Smooth muscle cell (in vitro differentiated cells): ENCODE data around the gene ARFIP1. TPM values are rescaled to one million over a fixed set of nuclear protein-coding genes. Genes with fewer than 3 reads are reported as not detected.
"Not testable (repeated sequence)": the region's sequence is repeated elsewhere in the genome, so short reads cannot be mapped to it uniquely, and the experiment has no call there.

Experiments used
- DNase-seq: peaks from one replicate; lab custom pipeline; 2025; ENCODE audit not compliant: unreplicated experiment; lab: John Stamatoyannopoulos, UW
- H2AFZ ChIP-seq: fragments of 200-600 bp; sonication (generic); 2 replicates; pipeline ENCODE4 v1.6.0; 2016; ENCODE audit warnings: antibody characterized with exemption, low read depth, mild to moderate bottlenecking
- H3F3A ChIP-seq: fragments of 200-600 bp; sonication (generic); 2 replicates; pipeline ENCODE4 v1.6.0; 2017; ENCODE audit warnings: antibody characterized with exemption, low read depth
- H3K27ac ChIP-seq: fragments of 200-600 bp; sonication (generic); 2 replicates; pipeline ENCODE4 v1.5.1; 2016; ENCODE audit warnings: low read depth, mild to moderate bottlenecking
- H3K27me3 ChIP-seq: fragments of 200-600 bp; sonication (generic); 2 replicates; pipeline ENCODE4 v1.6.1; 2016; ENCODE audit warnings: low read depth, mild to moderate bottlenecking
- H3K36me3 ChIP-seq: fragments of 200-600 bp; sonication (generic); 2 replicates; pipeline ENCODE4 v1.5.1; 2016; ENCODE audit warnings: low read depth
- H3K4me1 ChIP-seq: fragments of 200-600 bp; sonication (generic); 2 replicates; pipeline ENCODE4 v1.5.1; 2016; ENCODE audit warnings: low read depth
- H3K4me2 ChIP-seq: fragments of 200-600 bp; sonication (generic); 2 replicates; pipeline ENCODE4 v1.6.0; 2016; ENCODE audit warnings: mild to moderate bottlenecking
- H3K4me3 ChIP-seq: fragments of 200-600 bp; sonication (generic); 2 replicates; pipeline ENCODE4 v1.5.1; 2016; ENCODE audit warnings: mild to moderate bottlenecking
- H3K79me2 ChIP-seq: fragments of 200-600 bp; sonication (generic); 2 replicates; pipeline ENCODE4 v1.6.0; 2016; ENCODE audit warnings: low read depth, mild to moderate bottlenecking
- H3K9ac ChIP-seq: fragments of 200-600 bp; sonication (generic); 2 replicates; pipeline ENCODE4 v1.6.0; 2016; ENCODE audit warnings: low read depth
- H3K9me3 ChIP-seq: fragments of 200-600 bp; sonication (generic); replicated peaks from 2 replicates; pipeline ENCODE4 v1.5.1; 2016; ENCODE audit warnings: low read depth
- H4K20me1 ChIP-seq: fragments of 200-600 bp; sonication (generic); 2 replicates; pipeline ENCODE4 v1.6.0; 2016; ENCODE audit warnings: low read depth
- WGBS: methylation state at CpG from one replicate; pipeline ENCODE4 v1.1.7; 2016; ENCODE audit warnings: low lambda C conversion rate; 5-methylcytosine and 5-hydroxymethylcytosine counted together
- polyA plus RNA-seq: library from polyadenylated mRNA; unstranded; fragments of >200 nt; fragmentation: Nextera tagmentation; extraction: Ambion mirVana; gene quantifications from 2 replicates; pipeline ENCODE4 v1.2.1, GENCODE V29; 2016
- total RNA-seq: library from RNA; depleted of rRNA; stranded (reverse); fragments of >200 nt; gene quantifications from 2 replicates; pipeline ENCODE4 v1.2.3, GENCODE V29; 2014
- TF ChIP-seq, protein P1 (sequence below): fragments of 200-600 bp; sonication (generic); IDR thresholded peaks from 2 replicates; pipeline ENCODE4 v1.5.1; 2017; ENCODE audit warnings: borderline replicate concordance, mild to moderate bottlenecking, antibody characterized with exemption; ENCODE audit not compliant: insufficient read depth, poor library complexity, severe bottlenecking

The ARFIP1 gene
- total and polyA plus RNA-seq, 2 experiments from 2014 or later, result 21.3 to 37.7 TPM

DNA sequence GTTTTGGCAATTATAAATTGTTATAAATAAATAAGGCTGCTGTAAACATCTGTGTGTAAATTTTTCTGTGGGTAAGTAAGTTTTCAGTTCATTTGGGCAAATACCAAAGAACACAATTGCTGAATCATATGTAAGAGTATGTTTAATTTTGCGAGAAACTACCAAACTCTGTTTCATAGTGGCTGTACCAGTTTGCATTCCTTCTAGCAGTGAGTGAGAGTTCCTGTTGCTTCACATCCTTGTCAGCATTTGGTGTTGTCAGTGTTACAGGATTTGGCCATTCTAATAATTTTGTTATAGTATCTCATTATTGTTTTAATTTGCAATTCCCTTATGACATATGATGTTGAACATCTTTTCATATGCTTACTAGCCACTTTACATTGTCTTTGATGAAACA is 48.4 kb downstream of the ARFIP1 start:
- H3K36me3 ChIP-seq, result peaks cover 5% of the 10 kb centered on the region
- TF ChIP-seq, protein P1, sequence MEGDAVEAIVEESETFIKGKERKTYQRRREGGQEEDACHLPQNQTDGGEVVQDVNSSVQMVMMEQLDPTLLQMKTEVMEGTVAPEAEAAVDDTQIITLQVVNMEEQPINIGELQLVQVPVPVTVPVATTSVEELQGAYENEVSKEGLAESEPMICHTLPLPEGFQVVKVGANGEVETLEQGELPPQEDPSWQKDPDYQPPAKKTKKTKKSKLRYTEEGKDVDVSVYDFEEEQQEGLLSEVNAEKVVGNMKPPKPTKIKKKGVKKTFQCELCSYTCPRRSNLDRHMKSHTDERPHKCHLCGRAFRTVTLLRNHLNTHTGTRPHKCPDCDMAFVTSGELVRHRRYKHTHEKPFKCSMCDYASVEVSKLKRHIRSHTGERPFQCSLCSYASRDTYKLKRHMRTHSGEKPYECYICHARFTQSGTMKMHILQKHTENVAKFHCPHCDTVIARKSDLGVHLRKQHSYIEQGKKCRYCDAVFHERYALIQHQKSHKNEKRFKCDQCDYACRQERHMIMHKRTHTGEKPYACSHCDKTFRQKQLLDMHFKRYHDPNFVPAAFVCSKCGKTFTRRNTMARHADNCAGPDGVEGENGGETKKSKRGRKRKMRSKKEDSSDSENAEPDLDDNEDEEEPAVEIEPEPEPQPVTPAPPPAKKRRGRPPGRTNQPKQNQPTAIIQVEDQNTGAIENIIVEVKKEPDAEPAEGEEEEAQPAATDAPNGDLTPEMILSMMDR, result no peak
- H3K9ac ChIP-seq, result no peak overlapping the region
- H3F3A ChIP-seq, result no peaks in the 10 kb centered on the region
- H3K4me1 ChIP-seq, result no peaks in the 10 kb centered on the region
- DNase-seq, result no peak
- H3K27me3 ChIP-seq, result no peaks in the 10 kb centered on the region
- no peak overlapping the region for H3K4me3 ChIP-seq
- H3K27ac ChIP-seq, result no peak overlapping the region
- H3K9me3 ChIP-seq, result no peaks in the 10 kb centered on the region
- WGBS, result 100% methylated on average over 1 of the region's 1 CpG
- no peaks in the 10 kb centered on the region for H3K79me2 ChIP-seq
- peaks cover 8% of the 10 kb centered on the region for H4K20me1 ChIP-seq
- H2AFZ ChIP-seq, result no peak overlapping the region
- no peak overlapping the region for H3K4me2 ChIP-seq

DNA sequence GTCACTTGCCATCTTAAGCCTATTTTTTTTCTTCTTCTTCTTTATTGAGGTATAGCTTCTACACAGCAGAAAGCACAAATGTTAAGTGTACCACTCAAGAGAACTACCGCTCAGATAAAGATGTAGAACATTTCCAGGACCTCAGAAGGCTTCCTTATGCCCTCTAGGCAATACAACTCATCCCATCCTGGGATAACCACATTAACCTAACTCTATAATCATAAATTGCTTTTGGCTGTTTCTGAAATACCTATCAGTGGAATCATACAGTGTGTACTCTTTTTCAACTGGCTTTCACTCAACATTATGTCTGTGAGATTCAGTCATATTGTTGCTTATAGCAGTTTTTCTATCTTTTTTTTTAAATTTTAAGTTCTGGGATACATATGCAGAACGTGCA is 51.7 kb downstream of the ARFIP1 start:
- TF ChIP-seq, protein P1, result no peak
- Histone ChIP-seq H3K27me3 (no peaks in the 10 kb centered on the region), H3K79me2 (peaks cover 6% of the 10 kb centered on the region), H3F3A (no peaks in the 10 kb centered on the region), H2AFZ (no peak overlapping the region), H3K27ac (no peak overlapping the region), H3K4me2 (no peak overlapping the region), H3K9me3 (no peaks in the 10 kb centered on the region), H3K9ac (no peak overlapping the region), H3K4me1 (no peaks in the 10 kb centered on the region), H3K4me3 (no peak overlapping the region), H3K36me3 (peaks cover 5% of the 10 kb centered on the region), H4K20me1 (peaks cover 8% of the 10 kb centered on the region)
- no peak for DNase-seq
- 92% methylated on average over 2 of the region's 2 CpGs for WGBS

DNA sequence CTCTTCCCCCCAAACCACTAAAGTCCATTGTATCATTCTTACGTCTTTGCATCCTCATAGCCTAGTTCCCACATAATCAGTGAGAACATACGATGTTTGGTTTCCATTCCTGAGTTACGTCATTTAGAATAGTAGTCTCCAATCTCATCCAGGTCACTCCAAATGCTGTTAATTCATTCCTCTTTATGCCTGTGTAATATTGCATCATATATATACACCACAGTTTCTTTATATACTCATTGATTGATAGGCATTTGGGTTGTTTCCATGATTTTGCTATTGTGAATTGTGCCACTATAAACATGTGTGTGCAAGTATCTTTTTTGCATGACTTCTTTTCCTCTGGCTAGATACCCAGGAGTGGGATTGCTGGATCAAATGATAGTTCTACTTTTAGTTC is 57.2 kb downstream of the ARFIP1 start:
- H3K9me3 ChIP-seq, result no peaks in the 10 kb centered on the region
- H3K4me1 ChIP-seq, result no peaks in the 10 kb centered on the region
- no peaks in the 10 kb centered on the region for H3K27me3 ChIP-seq
- H2AFZ ChIP-seq, result no peak overlapping the region
- no peak for DNase-seq
- no peak overlapping the region for H3K4me3 ChIP-seq
- H3K36me3 ChIP-seq, result peaks cover 10% of the 10 kb centered on the region
- no peak overlapping the region for H3K27ac ChIP-seq
- TF ChIP-seq, protein P1, result no peak
- H4K20me1 ChIP-seq, result peaks cover 9% of the 10 kb centered on the region
- no peak overlapping the region for H3K4me2 ChIP-seq
- WGBS, result 99% methylated on average over 3 of the region's 3 CpGs
- H3F3A ChIP-seq, result no peaks in the 10 kb centered on the region
- peaks cover 15% of the 10 kb centered on the region for H3K79me2 ChIP-seq
- no peak overlapping the region for H3K9ac ChIP-seq

DNA sequence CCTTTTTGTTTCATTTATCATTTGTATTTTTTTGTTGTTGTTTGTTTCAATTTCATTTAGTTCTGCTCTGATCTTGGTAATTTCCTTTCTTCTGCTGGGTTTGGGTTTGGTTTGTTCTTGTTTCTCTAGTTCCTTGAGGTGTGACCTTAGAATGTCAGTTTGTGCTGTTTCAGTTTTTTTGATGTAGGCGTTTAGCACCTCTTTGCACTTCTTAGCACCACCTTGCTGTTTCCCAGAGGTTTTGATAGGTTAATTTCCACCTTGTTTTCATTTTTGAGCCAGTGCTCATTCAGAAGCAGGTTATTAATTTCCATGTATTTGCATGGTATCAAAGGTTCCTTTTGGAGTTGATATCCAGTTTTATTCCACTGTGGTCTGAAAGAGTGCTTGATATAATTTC is 60.0 kb downstream of the ARFIP1 start:
- not testable (repeated sequence) for H3K4me3 ChIP-seq, H3K9me3 ChIP-seq, H2AFZ ChIP-seq, H3K4me2 ChIP-seq, DNase-seq, H3K9ac ChIP-seq, H3K27me3 ChIP-seq, H3F3A ChIP-seq, H3K27ac ChIP-seq, H3K4me1 ChIP-seq, H3K36me3 ChIP-seq
- H3K79me2 ChIP-seq, result peaks cover 25% of the 10 kb centered on the region
- H4K20me1 ChIP-seq, result peaks cover 14% of the 10 kb centered on the region
- WGBS, result 96% methylated on average over 1 of the region's 1 CpG
